Measurements from ENCODE around the gene EPB41L4A.
"Not testable (repeated sequence)": the region's sequence is repeated elsewhere in the genome, so short reads cannot be mapped to it uniquely, and the experiment has no call there.

EPB41L4A gene

GRCh38 chr5:112217843-112218579 is 201.1 kb downstream of the EPB41L4A start:
- Histone ChIP-seq H3K27me3 (ENCODE audit: low read depth, low read length) (no peaks in the 10 kb centered on the region), H3K9me3 (ENCODE audit: control insufficient read depth in 1 of 2, low read length in 2 of 2) (no peaks in the 10 kb centered on the region), H3K36me3 (ENCODE audit: control insufficient read depth in 1 of 2, insufficient read depth in 2 of 2, low read length in 2 of 2) (no peaks in the 10 kb centered on the region), H3K4me3 (ENCODE audit: low read depth in 1 of 2, low read length in 2 of 2) (no peak overlapping the region), H3K27ac (ENCODE audit: low read length) (no peak overlapping the region), H3K4me1 (ENCODE audit: control insufficient read depth in 1 of 2, insufficient read depth in 2 of 2, low read length in 2 of 2) (no peaks in the 10 kb centered on the region)

DNA sequence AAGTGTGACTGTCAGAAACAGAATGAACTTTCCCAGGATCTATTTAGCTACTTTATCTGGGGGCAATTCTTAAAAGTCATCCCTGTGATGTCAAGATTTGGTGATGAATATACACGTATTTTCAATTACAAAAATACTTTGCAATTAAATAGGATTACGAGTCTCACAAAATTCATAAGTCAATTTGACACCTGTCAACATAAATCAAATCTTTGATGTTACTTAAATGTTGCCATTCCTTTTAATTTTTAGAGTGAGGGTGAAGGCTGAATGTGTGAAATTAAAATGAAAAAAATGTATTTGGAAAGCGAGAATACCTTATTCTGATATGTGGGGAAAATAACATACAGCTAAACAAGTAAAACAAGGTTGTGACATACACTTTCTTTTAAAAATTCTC is 202.9 kb downstream of the EPB41L4A start:
- no peak overlapping the region for H3K27ac ChIP-seq (ENCODE audit: low read length)
- H3K36me3 ChIP-seq (ENCODE audit: control insufficient read depth in 1 of 2, insufficient read depth in 2 of 2, low read length in 2 of 2), result no peaks in the 10 kb centered on the region
- no peaks in the 10 kb centered on the region for H3K9me3 ChIP-seq (ENCODE audit: control insufficient read depth in 1 of 2, low read length in 2 of 2)
- no peaks in the 10 kb centered on the region for H3K4me1 ChIP-seq (ENCODE audit: control insufficient read depth in 1 of 2, insufficient read depth in 2 of 2, low read length in 2 of 2)
- H3K4me3 ChIP-seq (ENCODE audit: low read depth in 1 of 2, low read length in 2 of 2), result no peak overlapping the region
- H3K27me3 ChIP-seq (ENCODE audit: low read depth, low read length), result no peaks in the 10 kb centered on the region

DNA sequence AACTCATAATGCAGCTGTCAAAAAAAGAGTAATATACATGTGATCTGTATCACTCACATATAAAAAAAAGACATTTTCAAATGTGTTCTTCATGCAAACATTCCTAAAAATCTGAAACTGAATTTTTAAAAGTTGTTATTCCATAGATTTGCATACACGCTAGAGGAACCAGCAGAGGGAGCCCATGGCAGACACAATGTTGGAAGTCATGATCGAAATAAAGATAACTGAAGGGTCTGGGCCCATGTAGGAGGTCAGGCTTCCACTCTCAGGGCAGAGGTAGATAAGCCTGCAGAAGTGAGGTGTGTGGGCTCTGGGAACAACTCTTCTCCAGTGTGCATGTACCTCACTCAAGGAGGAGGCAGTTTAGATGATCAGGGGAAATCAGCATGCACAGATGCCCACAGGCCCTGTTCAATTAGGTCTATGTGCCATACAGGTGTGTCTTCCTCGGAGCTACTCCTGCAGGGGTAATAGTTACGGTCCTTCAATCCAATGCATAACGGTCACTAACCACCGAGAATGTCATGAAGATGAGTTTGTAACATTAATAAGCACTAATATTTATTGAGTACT is 208.6 kb downstream of the EPB41L4A start:
- no peak overlapping the region for H3K4me3 ChIP-seq (ENCODE audit: low read depth in 1 of 2, low read length in 2 of 2)

GRCh38 chr5:112208699-112209615 is 210.1 kb downstream of the EPB41L4A start:
- Histone ChIP-seq H3K27me3 (ENCODE audit: low read depth, low read length) (no peaks in the 10 kb centered on the region), H3K27ac (ENCODE audit: low read length) (no peak overlapping the region), H3K4me1 (ENCODE audit: control insufficient read depth in 1 of 2, insufficient read depth in 2 of 2, low read length in 2 of 2) (no peaks in the 10 kb centered on the region), H3K9me3 (ENCODE audit: control insufficient read depth in 1 of 2, low read length in 2 of 2) (no peaks in the 10 kb centered on the region), H3K4me3 (ENCODE audit: low read depth in 1 of 2, low read length in 2 of 2) (no peak overlapping the region), H3K36me3 (ENCODE audit: control insufficient read depth in 1 of 2, insufficient read depth in 2 of 2, low read length in 2 of 2) (no peaks in the 10 kb centered on the region)

More for the DNA sequence above, 208.6 kb downstream of the EPB41L4A start:
- Histone ChIP-seq H3K4me1 (ENCODE audit: control insufficient read depth in 1 of 2, insufficient read depth in 2 of 2, low read length in 2 of 2) (no peaks in the 10 kb centered on the region), H3K27ac (ENCODE audit: low read length) (no peak overlapping the region), H3K27me3 (ENCODE audit: low read depth, low read length) (no peaks in the 10 kb centered on the region), H3K9me3 (ENCODE audit: control insufficient read depth in 1 of 2, low read length in 2 of 2) (no peaks in the 10 kb centered on the region), H3K36me3 (ENCODE audit: control insufficient read depth in 1 of 2, insufficient read depth in 2 of 2, low read length in 2 of 2) (no peaks in the 10 kb centered on the region)

- not testable (repeated sequence) for H3K9me3 ChIP-seq (ENCODE audit: control insufficient read depth in 1 of 2, low read length in 2 of 2); H3K36me3 ChIP-seq (ENCODE audit: control insufficient read depth in 1 of 2, insufficient read depth in 2 of 2, low read length in 2 of 2); H3K4me1 ChIP-seq (ENCODE audit: control insufficient read depth in 1 of 2, insufficient read depth in 2 of 2, low read length in 2 of 2); H3K27ac ChIP-seq (ENCODE audit: low read length); H3K4me3 ChIP-seq (ENCODE audit: low read depth in 1 of 2, low read length in 2 of 2); H3K27me3 ChIP-seq (ENCODE audit: low read depth, low read length)
Measured at GRCh38 chr5:112208195-112208594, 210.9 kb downstream of the EPB41L4A start.

DNA sequence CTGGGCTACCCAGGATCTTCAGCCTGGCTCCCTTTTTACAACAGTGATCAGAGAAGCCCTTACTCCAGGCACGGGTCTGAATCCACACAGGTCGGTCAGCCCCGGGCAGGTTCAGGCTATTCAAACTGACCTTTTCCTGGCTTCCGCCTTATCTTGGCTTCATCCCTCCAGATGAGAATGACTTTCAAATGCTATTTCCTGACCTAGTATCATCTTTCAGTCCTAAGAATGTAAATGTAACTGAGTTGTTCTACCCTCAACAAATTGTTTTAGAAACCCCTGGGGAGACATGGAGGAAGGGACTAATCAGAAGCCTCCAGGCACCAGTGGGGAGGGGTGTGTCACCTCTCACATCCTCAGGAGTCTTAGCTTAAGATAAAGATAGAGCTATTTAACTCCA is 213.2 kb downstream of the EPB41L4A start:
- Histone ChIP-seq H3K9me3 (ENCODE audit: control insufficient read depth in 1 of 2, low read length in 2 of 2) (no peaks in the 10 kb centered on the region), H3K4me3 (ENCODE audit: low read depth in 1 of 2, low read length in 2 of 2) (no peak overlapping the region), H3K27ac (ENCODE audit: low read length) (no peak overlapping the region), H3K36me3 (ENCODE audit: control insufficient read depth in 1 of 2, insufficient read depth in 2 of 2, low read length in 2 of 2) (no peaks in the 10 kb centered on the region), H3K27me3 (ENCODE audit: low read depth, low read length) (no peaks in the 10 kb centered on the region), H3K4me1 (ENCODE audit: control insufficient read depth in 1 of 2, insufficient read depth in 2 of 2, low read length in 2 of 2) (no peaks in the 10 kb centered on the region)

- H3K4me1 ChIP-seq (ENCODE audit: control insufficient read depth in 1 of 2, insufficient read depth in 2 of 2, low read length in 2 of 2), result no peaks in the 10 kb centered on the region
- H3K27ac ChIP-seq (ENCODE audit: low read length), result no peak overlapping the region
- no peaks in the 10 kb centered on the region for H3K9me3 ChIP-seq (ENCODE audit: control insufficient read depth in 1 of 2, low read length in 2 of 2)
- no peaks in the 10 kb centered on the region for H3K27me3 ChIP-seq (ENCODE audit: low read depth, low read length)
- H3K4me3 ChIP-seq (ENCODE audit: low read depth in 1 of 2, low read length in 2 of 2), result no peak overlapping the region
- H3K36me3 ChIP-seq (ENCODE audit: control insufficient read depth in 1 of 2, insufficient read depth in 2 of 2, low read length in 2 of 2), result no peaks in the 10 kb centered on the region
Measured at GRCh38 chr5:112203229-112203628, 215.8 kb downstream of the EPB41L4A start.

DNA sequence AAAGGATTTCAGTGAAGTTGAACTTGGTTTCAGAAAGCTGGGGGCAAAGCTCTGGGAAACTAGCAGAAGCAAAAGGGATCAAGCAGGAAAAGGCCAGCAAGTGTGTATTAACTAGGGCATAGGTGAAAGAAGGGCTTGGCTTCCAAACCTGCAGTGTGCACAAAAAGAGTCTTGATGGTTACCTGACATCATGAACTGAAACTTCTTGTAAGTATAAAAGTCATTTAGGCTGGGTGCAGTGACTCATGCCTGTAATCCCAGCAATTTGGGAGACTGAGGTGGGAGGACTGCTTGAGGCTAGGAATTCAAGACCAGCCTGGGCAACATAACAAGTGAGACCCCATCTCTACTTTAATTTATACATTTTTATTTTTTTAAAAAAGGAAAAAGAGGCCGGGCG is 216.4 kb downstream of the EPB41L4A start:
- Histone ChIP-seq H3K27me3 (ENCODE audit: low read depth, low read length) (no peaks in the 10 kb centered on the region), H3K4me1 (ENCODE audit: control insufficient read depth in 1 of 2, insufficient read depth in 2 of 2, low read length in 2 of 2) (no peaks in the 10 kb centered on the region), H3K36me3 (ENCODE audit: control insufficient read depth in 1 of 2, insufficient read depth in 2 of 2, low read length in 2 of 2) (no peaks in the 10 kb centered on the region), H3K27ac (ENCODE audit: low read length) (no peak overlapping the region), H3K4me3 (ENCODE audit: low read depth in 1 of 2, low read length in 2 of 2) (no peak overlapping the region), H3K9me3 (ENCODE audit: control insufficient read depth in 1 of 2, low read length in 2 of 2) (no peaks in the 10 kb centered on the region)

GRCh38 chr5:112201141-112201540 is 217.9 kb downstream of the EPB41L4A start:
- no peak overlapping the region for H3K27ac ChIP-seq (ENCODE audit: low read length)
- H3K36me3 ChIP-seq (ENCODE audit: control insufficient read depth in 1 of 2, insufficient read depth in 2 of 2, low read length in 2 of 2), result no peaks in the 10 kb centered on the region
- no peaks in the 10 kb centered on the region for H3K4me1 ChIP-seq (ENCODE audit: control insufficient read depth in 1 of 2, insufficient read depth in 2 of 2, low read length in 2 of 2)
- H3K4me3 ChIP-seq (ENCODE audit: low read depth in 1 of 2, low read length in 2 of 2), result no peak overlapping the region
- H3K27me3 ChIP-seq (ENCODE audit: low read depth, low read length), result no peaks in the 10 kb centered on the region
- H3K9me3 ChIP-seq (ENCODE audit: control insufficient read depth in 1 of 2, low read length in 2 of 2), result no peaks in the 10 kb centered on the region

DNA sequence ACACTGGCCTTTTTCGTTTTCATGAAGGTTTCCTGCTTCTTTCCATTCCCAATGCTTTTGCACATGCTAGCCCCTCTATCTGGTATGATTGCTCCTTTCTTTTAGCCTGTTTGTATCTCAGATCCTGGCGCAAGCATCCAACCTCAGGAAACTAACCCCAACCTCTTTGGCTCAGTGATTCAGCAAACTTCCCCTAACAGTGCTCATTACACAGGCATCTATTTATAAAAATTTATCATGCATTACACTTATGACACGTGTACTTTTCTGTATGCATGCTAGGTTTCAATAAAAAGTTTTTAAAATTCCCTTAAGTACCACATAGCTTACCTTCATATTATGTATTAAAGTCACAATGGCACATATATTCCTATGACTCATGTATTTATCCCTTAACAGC is 218.9 kb downstream of the EPB41L4A start:
- Histone ChIP-seq H3K27me3 (ENCODE audit: low read depth, low read length) (no peaks in the 10 kb centered on the region), H3K36me3 (ENCODE audit: control insufficient read depth in 1 of 2, insufficient read depth in 2 of 2, low read length in 2 of 2) (no peaks in the 10 kb centered on the region), H3K9me3 (ENCODE audit: control insufficient read depth in 1 of 2, low read length in 2 of 2) (no peaks in the 10 kb centered on the region), H3K4me1 (ENCODE audit: control insufficient read depth in 1 of 2, insufficient read depth in 2 of 2, low read length in 2 of 2) (no peaks in the 10 kb centered on the region), H3K27ac (ENCODE audit: low read length) (no peak overlapping the region), H3K4me3 (ENCODE audit: low read depth in 1 of 2, low read length in 2 of 2) (no peak overlapping the region)

DNA sequence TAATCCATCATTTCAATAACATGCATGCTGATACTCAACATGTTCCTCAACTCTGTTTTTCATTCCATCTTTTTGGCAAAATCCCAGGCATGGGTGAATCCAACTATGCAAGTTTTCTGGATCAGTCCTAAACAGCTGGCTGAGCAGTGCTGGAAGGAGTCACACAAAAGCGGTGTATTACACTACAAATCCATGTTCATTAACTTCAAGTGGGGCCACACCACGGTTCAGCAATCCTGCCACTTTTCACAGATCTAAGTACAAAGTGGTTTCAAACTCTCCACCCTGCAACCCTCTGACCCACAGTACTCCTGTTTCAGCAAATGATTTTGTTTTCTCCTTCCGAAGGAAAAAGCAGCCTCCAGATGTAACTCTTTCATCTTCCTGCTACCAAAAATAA is 222.5 kb downstream of the EPB41L4A start:
- no peaks in the 10 kb centered on the region for H3K27me3 ChIP-seq (ENCODE audit: low read depth, low read length)
- H3K4me3 ChIP-seq (ENCODE audit: low read depth in 1 of 2, low read length in 2 of 2), result no peak overlapping the region
- no peaks in the 10 kb centered on the region for H3K9me3 ChIP-seq (ENCODE audit: control insufficient read depth in 1 of 2, low read length in 2 of 2)
- no peak overlapping the region for H3K27ac ChIP-seq (ENCODE audit: low read length)
- no peaks in the 10 kb centered on the region for H3K36me3 ChIP-seq (ENCODE audit: control insufficient read depth in 1 of 2, insufficient read depth in 2 of 2, low read length in 2 of 2)
- no peaks in the 10 kb centered on the region for H3K4me1 ChIP-seq (ENCODE audit: control insufficient read depth in 1 of 2, insufficient read depth in 2 of 2, low read length in 2 of 2)

Data from muscle layer of duodenum (tissue), 2 donors.